DOHH2 (cell line): ENCODE measurements around the gene MAST3.

Experiments
- CTCF ChIP-seq: fragments of 200-600 bp; sonication (generic); IDR thresholded peaks from one replicate; pipeline ENCODE4 v1.5.1; 2014; ENCODE audit warnings: antibody characterized with exemption, mild to moderate bottlenecking, low read depth, low read length; ENCODE audit not compliant: poor library complexity, severe bottlenecking
- EZH2phosphoT487 ChIP-seq: fragments of 200-600 bp; sonication (generic); IDR thresholded peaks from 2 replicates; pipeline ENCODE4 v1.6.1; 2017; ENCODE audit warnings: borderline replicate concordance, mild to moderate bottlenecking, antibody characterized with exemption, low read length, moderate library complexity, mixed read lengths

- TF ChIP-seq EZH2phosphoT487 = no peak
- TF ChIP-seq CTCF = no peak
These were observed 26.2 kb downstream of the MAST3 start for GRCh38 chr19:18123819-18124218.
